Neural cell (in vitro differentiated cells): ENCODE measurements around the gene FAM163B. TPM values are rescaled to one million over a fixed set of nuclear protein-coding genes. Genes with fewer than 3 reads are reported as not detected.

Experiments used
- H2AFZ ChIP-seq: fragments of 200-600, 300-800 bp; sonication (generic), shearing (Covaris generic); 2 replicates; pipeline ENCODE4 v1.6.0; 2014; ENCODE audit warnings: low read depth, mild to moderate bottlenecking, antibody characterized with exemption, low read length, moderate library complexity
- H3F3A ChIP-seq: fragments of 200-600 bp; shearing (Covaris generic); 2 replicates; pipeline ENCODE4 v1.6.1; 2016; ENCODE audit warnings: mild to moderate bottlenecking, moderate library complexity, mixed read lengths, antibody characterized with exemption, low read length; ENCODE audit not compliant: insufficient read depth, poor library complexity, severe bottlenecking
- H3K27ac ChIP-seq: fragments of 200-600, 300-800 bp; sonication (generic), shearing (Covaris generic); 2 replicates; pipeline ENCODE4 v1.5.1; 2014; ENCODE audit warnings: mild to moderate bottlenecking, low read length, moderate library complexity
- H3K27me3 ChIP-seq: fragments of 300-800, 200-600 bp; sonication (generic), shearing (Covaris generic); 2 replicates; pipeline ENCODE4 v1.6.0; 2014; ENCODE audit warnings: mild to moderate bottlenecking, low read depth, low read length, moderate library complexity; ENCODE audit not compliant: insufficient read depth
- H3K36me3 ChIP-seq: fragments of 300-800, 200-600 bp; sonication (generic), shearing (Covaris generic); 2 replicates; pipeline ENCODE4 v1.5.1; 2014; ENCODE audit warnings: mild to moderate bottlenecking, antibody characterized with exemption, low read length, moderate library complexity; ENCODE audit not compliant: insufficient read depth
- H3K4me2 ChIP-seq: fragments of 300-800, 200-600 bp; sonication (generic), shearing (Covaris generic); 2 replicates; pipeline ENCODE4 v1.6.0; 2014; ENCODE audit warnings: mild to moderate bottlenecking, low read length
- H3K4me3 ChIP-seq: fragments of 300-800, 200-600 bp; sonication (generic), shearing (Covaris generic); 2 replicates; pipeline ENCODE4 v1.5.1; 2014; ENCODE audit warnings: mild to moderate bottlenecking, low read length, moderate library complexity
- H3K79me2 ChIP-seq: fragments of 200-600 bp; shearing (Covaris generic); replicated peaks from 2 replicates; pipeline ENCODE4 v1.6.0; 2014; ENCODE audit warnings: mild to moderate bottlenecking, low read length, moderate library complexity; ENCODE audit not compliant: insufficient read depth
- H3K9ac ChIP-seq: fragments of 300-800, 200-600 bp; sonication (generic), shearing (Covaris generic); 2 replicates; pipeline ENCODE4 v1.6.1; 2016; ENCODE audit warnings: mild to moderate bottlenecking, low read length, mixed read lengths
- H3K9me2 ChIP-seq: fragments of 200-600 bp; shearing (Covaris generic); 2 replicates; pipeline ENCODE4 v1.6.1; 2016; ENCODE audit warnings: mild to moderate bottlenecking, low read length, mixed read lengths; ENCODE audit not compliant: insufficient read depth
- H3K9me3 ChIP-seq: fragments of 200-600, 300-800 bp; sonication (generic), shearing (Covaris generic); 2 replicates; pipeline ENCODE4 v1.6.1; 2016; ENCODE audit warnings: mild to moderate bottlenecking, mixed run types, low read length, moderate library complexity, mixed read lengths
- H4K20me1 ChIP-seq: fragments of 200-600 bp; shearing (Covaris generic); 2 replicates; pipeline ENCODE4 v1.6.1; 2016; ENCODE audit warnings: mild to moderate bottlenecking, mixed run types; ENCODE audit not compliant: insufficient read depth
- CTCF ChIP-seq: fragments of 450-650 bp; IDR thresholded peaks from 2 replicates; pipeline ENCODE4 v1.5.1; 2014; ENCODE audit warnings: antibody characterized with exemption, mild to moderate bottlenecking, moderate library complexity; ENCODE audit not compliant: poor library complexity, severe bottlenecking
- EP300 ChIP-seq: fragments of 450-650 bp; conservative IDR thresholded peaks from 2 replicates; pipeline ENCODE4 v1.6.1; 2014; ENCODE audit warnings: antibody characterized with exemption, mild to moderate bottlenecking, moderate library complexity; ENCODE audit not compliant: poor library complexity, severe bottlenecking
- EZH2 ChIP-seq: fragments of 200-600, 300-800 bp; shearing (Covaris generic), sonication (generic); IDR thresholded peaks from 2 replicates; pipeline ENCODE4 v1.6.1; 2014; ENCODE audit warnings: antibody characterized with exemption, low read length, borderline replicate concordance, mild to moderate bottlenecking; ENCODE audit not compliant: insufficient read depth, poor library complexity, severe bottlenecking
- MXI1 ChIP-seq: fragments of 450-650 bp; conservative IDR thresholded peaks from 2 replicates; pipeline ENCODE4 v1.6.1; 2014; ENCODE audit warnings: antibody characterized with exemption, mild to moderate bottlenecking; ENCODE audit not compliant: poor library complexity, severe bottlenecking
- POLR2AphosphoS5 ChIP-seq: IDR thresholded peaks from 2 replicates; pipeline ENCODE4 v1.6.1; 2012
- RAD21 ChIP-seq: fragments of 450-650 bp; conservative IDR thresholded peaks from 2 replicates; pipeline ENCODE4 v1.6.1; 2014; ENCODE audit warnings: antibody characterized with exemption, mild to moderate bottlenecking, moderate library complexity
- REST ChIP-seq: IDR thresholded peaks from 2 replicates; pipeline ENCODE4 v1.6.1; 2012; ENCODE audit warnings: borderline replicate concordance
- SMC3 ChIP-seq: fragments of 450-650 bp; conservative IDR thresholded peaks from 2 replicates; pipeline ENCODE4 v1.6.1; 2014; ENCODE audit warnings: antibody characterized with exemption, mild to moderate bottlenecking, moderate library complexity; ENCODE audit not compliant: poor library complexity
- TAF1 ChIP-seq: IDR thresholded peaks from 2 replicates; pipeline ENCODE4 v1.6.1; 2012; ENCODE audit warnings: low read depth
- polyA plus RNA-seq: library from polyadenylated mRNA; depleted of rRNA; stranded (reverse); fragments of >200 nt; gene quantifications from 2 replicates; pipeline ENCODE4 v1.2.3, GENCODE V29; 2014

Gene FAM163B
- polyA plus RNA-seq, 1 donor from 2014 or later = 1.5 TPM

DNA sequence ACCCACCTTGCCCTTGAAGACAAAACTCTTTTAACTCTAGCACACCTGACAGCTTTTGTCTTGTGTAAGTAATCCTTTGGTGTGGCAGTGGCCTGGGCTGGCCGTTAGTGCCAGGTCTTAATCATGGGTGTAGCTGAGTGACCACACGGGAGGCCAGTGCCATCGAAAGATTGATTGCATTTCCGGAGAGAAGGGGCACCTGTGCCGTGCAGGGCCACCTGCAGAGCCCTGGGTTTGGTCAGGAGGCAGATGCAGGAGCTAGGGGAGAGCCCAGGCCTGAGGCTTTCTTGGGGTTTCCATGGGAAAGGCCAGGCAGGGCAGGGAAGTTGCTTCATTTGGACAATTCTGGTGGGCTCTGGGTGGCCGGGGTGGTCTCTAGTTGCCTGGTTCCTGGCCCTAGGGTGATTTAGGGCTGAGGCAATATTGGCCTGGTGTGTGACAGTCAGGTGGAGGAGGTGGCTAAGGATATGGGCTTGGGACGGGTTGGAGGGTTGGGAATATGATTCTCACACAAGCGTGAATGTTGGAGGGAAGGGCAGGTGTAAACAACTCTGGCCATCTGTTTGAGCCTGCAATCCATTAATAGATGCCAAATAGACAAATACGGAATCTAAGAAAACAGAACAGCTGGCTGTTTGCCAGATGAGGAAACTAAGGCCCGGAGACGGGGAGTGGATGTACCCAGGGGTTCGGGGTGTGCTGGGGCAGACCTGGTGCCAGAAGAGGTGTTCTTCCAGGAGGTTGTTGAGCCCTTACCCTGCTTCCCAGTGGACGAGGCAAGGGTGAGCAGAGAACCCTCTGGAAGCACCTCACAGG lies 31.6 kb upstream of the FAM163B start:
- Histone ChIP-seq H2AFZ (no peak overlapping the region), H3K9ac (no peak overlapping the region), H3K4me3 (no peak overlapping the region), H3K79me2 (no peaks in the 10 kb centered on the region), H3K9me2 (no peaks in the 10 kb centered on the region), H3K4me2 (no peak overlapping the region), H3K27ac (no peak overlapping the region), H3K36me3 (no peaks in the 10 kb centered on the region), H3K27me3 (no peaks in the 10 kb centered on the region), H3K9me3 (no peaks in the 10 kb centered on the region), H4K20me1 (no peaks in the 10 kb centered on the region), H3F3A (no peaks in the 10 kb centered on the region)
- TF ChIP-seq MXI1 = no peak
- no peak for TF ChIP-seq RAD21
- TF ChIP-seq REST = no peak
- no peak for TF ChIP-seq EP300
- no peak for TF ChIP-seq EZH2
- TF ChIP-seq CTCF = no peak
- no peak for TF ChIP-seq POLR2AphosphoS5
- no peak for TF ChIP-seq TAF1
- no peak for TF ChIP-seq SMC3

GRCh38 chr9:133640160-133640559 lies 31.0 kb upstream of the FAM163B start:
- Histone ChIP-seq H3K9ac (no peak overlapping the region), H3K4me3 (no peak overlapping the region), H4K20me1 (no peaks in the 10 kb centered on the region), H3K36me3 (no peaks in the 10 kb centered on the region), H3K9me2 (no peaks in the 10 kb centered on the region), H3K27me3 (no peaks in the 10 kb centered on the region), H3K27ac (no peak overlapping the region), H3K4me2 (no peak overlapping the region), H2AFZ (no peak overlapping the region), H3K9me3 (no peaks in the 10 kb centered on the region), H3F3A (no peaks in the 10 kb centered on the region), H3K79me2 (no peaks in the 10 kb centered on the region)
- TF ChIP-seq MXI1 (no peak), SMC3 (no peak), POLR2AphosphoS5 (no peak), REST (no peak)
